K562 (cell line): ENCODE measurements around the gene F11R.

Experiments
- BHLHE40 ChIP-seq: IDR thresholded peaks from 2 replicates; pipeline ENCODE4 v1.6.1; 2011; ENCODE audit warnings: low read length, improper control_type of control experiment
- EZH2 ChIP-seq: IDR thresholded peaks from 2 replicates; pipeline ENCODE4 v1.6.1; 2012; ENCODE audit warnings: low read depth, mild to moderate bottlenecking, inconsistent platforms, low read length, borderline replicate concordance
- MEF2A ChIP-seq: IDR thresholded peaks from 2 replicates; pipeline ENCODE4 v1.6.1; 2011; ENCODE audit warnings: low read depth, mild to moderate bottlenecking, low read length, moderate library complexity; ENCODE audit not compliant: control insufficient read depth
- MEIS2 ChIP-seq: fragments of 450-650 bp; IDR thresholded peaks from 2 replicates; pipeline ENCODE4 v1.6.1; 2014; ENCODE audit warnings: mild to moderate bottlenecking; ENCODE audit not compliant: partially characterized antibody
- PTTG1 ChIP-seq: fragments of 450-650 bp; IDR thresholded peaks from 2 replicates; pipeline ENCODE4 v1.6.1; 2016; ENCODE audit warnings: low read depth, mild to moderate bottlenecking, missing genetic modification characterization, missing compliant biosample characterization
- TOE1 ChIP-seq, 2 experiments: fragments of 450-650 bp in 1 of 2; sonication (generic) in 1 of 2; formaldehyde crosslinking in 1 of 2; IDR thresholded peaks; 2 replicates each; pipeline versions ENCODE4 v1.7.1 to v1.8.0; 2016 to 2022; ENCODE audit warnings: borderline replicate concordance in 2 of 2, mild to moderate bottlenecking in 2 of 2, antibody characterized with exemption in 1 of 2, inconsistent platforms in 1 of 2, low read depth in 1 of 2, missing genetic modification reagents in 1 of 2, moderate library complexity in 1 of 2
- ZNF12 ChIP-seq: sonication (generic); formaldehyde crosslinking; IDR thresholded peaks from 2 replicates; pipeline ENCODE4 v1.4.0; 2020; ENCODE audit warnings: mild to moderate bottlenecking, missing genetic modification reagents

GRCh38 chr1:160987359-160988050, 33.4 kb downstream of the F11R start:
- TF ChIP-seq ZNF12 (CRISPR knock-in tag) (no peak), EZH2 (no peak), BHLHE40 (no peak), MEF2A (no peak), MEIS2 (no peak), PTTG1 (tag) (no peak), TOE1 (IDR thresholded peaks at IDR 0.05; ENCODE audit: borderline replicate concordance) (no peak), TOE1 (CRISPR knock-in tag; IDR thresholded peaks at IDR 0.05; ENCODE audit: borderline replicate concordance, low read depth) (no peak)
